HG03432 (cell line): Measurements from ENCODE around the gene GNAO1.

ENCODE experiments used
- ATAC-seq: cut with Tn5 transposase; IDR thresholded peaks from one replicate; pipeline ENCODE4 v1.9.1; 2021; ENCODE audit warnings: mild to moderate bottlenecking, moderate library complexity; ENCODE audit not compliant: unreplicated experiment

The GNAO1 gene

DNA sequence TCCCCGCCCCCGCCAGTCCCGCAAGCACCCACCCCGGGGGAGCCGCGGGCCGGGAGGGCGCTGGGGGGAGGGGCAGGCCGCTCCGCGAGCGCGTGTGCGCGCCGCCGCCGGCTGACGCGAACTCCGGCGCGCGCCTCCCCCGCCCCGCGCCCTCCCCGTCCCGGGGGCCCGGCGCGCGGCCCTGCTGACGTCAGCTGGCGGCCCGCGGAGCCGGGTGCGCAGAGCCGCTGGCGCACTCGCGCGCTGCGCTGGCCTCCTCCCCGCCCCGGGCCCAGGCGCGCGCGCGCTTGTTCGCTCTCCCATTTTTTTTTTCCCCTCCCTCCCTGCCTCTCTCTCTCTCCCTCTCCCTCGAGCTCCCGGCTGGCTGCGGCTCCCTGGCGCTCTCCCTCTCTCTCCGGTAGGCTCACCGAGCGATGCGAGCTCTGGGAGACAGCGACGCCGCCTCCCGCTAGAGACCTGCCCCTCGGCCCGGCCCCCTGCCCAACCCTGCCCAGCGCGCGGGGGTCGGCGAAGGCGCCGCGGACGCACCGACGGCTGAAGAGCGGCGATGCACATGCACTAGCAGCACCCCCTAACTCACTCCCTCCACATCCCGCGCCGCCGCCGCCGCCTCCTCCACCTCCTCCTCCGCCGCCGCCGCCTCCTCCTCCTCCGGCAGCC lies at the start of gene GNAO1:
TSS of gene GNAO1 (plus strand) at position 334 of the 660 bp plus-strand sequence. CDS start 747 bp downstream, outside the sequence.
- peak; percentile 80 for ATAC-seq

DNA sequence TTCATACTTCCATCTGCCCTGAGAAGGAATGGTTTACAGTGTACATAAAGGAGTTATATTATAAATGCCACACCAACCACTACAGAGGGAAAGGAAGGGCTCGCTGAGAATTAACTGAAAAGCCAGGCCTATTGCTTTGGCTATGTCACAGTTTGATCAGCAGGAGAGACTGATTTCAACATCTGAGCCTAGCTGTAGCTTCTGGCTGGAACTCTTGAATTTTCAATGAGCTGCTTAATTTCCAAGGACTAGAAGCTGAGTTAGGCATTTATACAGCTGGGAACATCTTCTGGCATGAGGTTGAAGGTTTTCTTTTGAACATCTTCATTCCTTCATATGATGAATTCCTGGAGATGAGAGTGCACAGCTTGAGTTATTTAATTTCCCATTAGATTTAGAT lies 47.6 kb upstream of the GNAO1 start:
- ATAC-seq, result no peak

DNA sequence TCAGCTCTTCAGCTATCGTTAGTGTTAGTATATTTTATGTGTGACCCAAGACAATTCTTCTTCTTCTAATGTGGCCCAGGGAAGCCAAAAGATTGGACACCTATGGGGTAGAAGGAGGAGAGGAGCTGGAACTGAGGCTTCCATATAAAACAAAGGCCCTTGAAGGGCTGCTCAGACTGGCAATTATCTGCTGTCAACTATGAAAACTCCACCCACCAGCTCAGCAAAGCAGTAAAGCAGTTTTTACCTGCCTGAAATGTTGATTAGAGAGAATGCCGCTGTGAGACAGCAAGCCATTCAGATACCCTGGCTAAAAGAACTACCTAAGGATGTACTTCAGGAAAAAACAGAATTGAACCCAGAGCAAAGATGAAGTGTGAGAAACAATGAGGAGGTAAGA lies 45.9 kb upstream of the GNAO1 start:
- ATAC-seq, result no peak

DNA sequence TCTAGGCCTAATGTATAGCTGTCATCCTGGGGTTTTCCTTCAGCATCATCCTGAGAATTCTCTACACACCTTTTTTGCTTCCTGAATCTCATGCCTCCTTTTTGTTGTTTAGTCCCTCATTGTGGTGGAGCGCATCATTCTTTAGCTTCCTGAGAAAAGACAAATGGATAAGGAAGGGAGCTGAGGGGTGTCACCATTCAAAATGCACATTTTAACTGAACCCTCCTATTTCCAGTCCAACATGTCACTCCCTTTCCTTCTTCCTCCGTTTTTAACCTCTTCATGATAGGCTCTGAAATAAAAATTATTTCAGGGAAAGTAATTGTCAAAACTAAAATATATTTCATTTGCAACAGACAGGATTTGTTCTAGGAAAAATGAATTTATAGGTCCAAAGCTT lies 39.7 kb upstream of the GNAO1 start:
- ATAC-seq, result no peak

DNA sequence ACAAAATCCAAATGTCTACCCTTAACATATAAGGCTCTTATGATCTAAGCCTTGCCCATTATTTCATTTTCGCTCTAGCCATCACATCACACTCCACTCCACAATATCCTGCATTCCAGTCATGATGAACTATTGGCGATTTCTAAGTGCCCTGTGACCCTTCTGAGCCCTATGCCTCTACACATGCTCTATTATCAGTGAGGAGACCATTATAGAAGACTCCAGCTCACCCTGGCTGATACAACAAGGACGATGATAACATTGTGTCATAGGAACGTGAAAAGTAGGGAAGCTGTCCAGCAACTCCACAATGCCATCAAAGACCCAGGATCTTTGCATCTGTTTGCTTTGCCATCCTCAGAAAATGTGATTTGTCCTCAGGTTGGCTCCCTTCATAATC lies 29.6 kb upstream of the GNAO1 start:
- ATAC-seq, result no peak

DNA sequence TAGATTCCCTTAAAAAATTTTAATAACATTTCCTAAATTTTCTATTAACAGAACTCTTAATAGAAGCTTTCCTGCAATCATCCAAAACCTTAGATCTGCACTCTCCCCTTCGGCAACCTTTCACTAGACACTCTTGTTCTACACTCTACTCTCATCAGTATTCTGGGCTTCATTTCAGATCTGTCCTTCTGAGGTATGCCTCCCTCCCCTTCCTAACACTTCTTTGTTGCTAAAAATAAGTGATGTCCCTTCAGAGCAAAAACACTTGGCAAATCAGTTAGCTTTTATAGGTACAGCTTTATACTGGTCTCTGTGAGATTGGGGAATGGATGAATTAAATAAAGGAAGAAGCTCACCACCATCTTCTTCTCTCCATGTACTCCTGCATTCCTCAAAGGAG lies 28.2 kb upstream of the GNAO1 start:
- ATAC-seq, result no peak

DNA sequence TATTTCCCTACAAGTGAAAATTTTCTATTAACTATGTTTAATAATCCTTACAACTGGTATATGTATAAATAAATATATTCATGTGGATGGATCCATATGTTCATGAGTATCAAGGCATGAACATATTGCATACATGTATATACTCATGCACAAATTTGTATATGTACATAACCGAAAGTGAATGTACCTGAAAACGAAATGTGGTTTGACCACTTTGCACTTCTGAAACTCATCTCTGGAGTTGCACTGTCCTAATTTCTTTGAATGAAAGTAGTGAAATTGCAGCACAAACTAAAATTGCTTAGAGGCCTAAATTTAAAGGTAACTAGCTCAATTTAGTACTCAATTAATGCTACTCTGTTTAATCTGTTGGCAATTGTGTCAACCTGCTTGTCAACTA lies 27.4 kb upstream of the GNAO1 start:
- ATAC-seq, result peak; percentile 58

DNA sequence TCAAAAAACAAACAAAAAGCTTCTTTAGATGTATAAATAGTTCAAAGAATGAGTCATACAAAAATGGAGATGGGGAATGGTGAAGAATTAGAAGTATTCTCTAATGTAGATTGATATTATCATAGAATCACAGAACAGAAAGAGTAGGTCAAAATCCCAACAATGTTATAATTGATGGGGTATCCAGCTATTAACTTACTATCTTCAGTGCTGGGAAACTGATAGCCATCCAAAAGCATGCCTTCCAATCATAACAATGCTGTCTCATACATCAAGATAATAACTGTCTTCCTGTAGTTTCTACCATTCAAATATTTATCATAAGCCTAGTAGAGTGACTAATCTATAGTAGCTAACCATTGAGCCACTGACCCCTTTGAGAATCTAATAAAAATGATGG lies 26.7 kb upstream of the GNAO1 start:
- no peak for ATAC-seq

DNA sequence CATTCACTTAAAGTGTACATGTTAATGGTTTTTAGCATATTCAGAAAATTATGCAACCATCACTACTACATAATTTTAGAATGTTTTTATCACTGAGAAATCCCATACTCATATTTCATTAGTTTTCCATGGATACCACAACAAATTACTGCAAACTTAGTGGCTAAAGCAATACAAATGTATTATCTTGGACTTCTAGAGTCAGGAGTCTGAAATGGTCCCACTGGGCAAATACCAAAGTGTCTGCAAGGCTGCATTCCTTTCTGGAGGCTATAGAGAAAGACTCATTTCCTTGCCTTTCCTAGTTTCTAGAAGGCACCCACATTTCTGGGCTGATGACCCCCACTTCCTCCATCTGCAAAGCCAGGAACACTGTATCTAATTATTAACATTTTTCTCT lies 16.9 kb upstream of the GNAO1 start:
- ATAC-seq, result no peak

DNA sequence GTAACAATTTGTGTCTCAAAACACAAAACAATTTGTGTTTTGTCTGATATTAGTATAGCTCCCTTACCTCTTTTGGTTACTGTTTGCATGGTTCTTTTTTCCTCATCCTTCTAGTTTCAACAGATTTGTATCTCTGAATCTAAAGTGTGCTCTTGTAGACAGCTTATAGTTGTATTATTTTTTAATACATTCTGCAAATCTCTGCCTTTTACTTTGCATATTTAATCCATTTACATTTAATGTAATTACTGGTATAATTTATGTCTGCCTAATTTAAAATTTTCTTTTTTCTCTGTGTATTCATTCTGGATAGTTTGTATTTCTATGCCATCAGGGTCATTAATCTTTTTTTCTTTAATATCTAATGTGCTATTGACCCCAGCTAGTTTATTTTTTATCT lies 9.9 kb upstream of the GNAO1 start:
- no peak for ATAC-seq

DNA sequence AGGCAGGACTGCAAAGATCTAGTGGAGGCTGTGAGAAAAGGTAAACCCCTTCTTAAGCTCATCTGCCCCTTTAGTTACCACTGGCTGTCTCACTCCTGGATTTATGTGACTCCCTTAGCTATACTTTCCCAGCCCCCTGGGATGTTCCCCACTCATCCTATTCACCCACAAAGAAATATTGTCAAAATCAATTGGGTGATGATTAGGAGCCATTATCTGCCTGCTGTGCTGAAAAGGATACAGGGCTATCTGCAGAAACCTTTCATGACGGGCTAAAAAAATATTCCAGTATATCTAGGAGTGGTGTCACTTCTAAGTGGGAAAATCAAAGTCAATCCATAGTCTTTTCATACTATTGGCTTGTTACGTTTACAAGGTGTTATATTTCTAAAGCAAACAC lies 8.0 kb upstream of the GNAO1 start:
- no peak for ATAC-seq

DNA sequence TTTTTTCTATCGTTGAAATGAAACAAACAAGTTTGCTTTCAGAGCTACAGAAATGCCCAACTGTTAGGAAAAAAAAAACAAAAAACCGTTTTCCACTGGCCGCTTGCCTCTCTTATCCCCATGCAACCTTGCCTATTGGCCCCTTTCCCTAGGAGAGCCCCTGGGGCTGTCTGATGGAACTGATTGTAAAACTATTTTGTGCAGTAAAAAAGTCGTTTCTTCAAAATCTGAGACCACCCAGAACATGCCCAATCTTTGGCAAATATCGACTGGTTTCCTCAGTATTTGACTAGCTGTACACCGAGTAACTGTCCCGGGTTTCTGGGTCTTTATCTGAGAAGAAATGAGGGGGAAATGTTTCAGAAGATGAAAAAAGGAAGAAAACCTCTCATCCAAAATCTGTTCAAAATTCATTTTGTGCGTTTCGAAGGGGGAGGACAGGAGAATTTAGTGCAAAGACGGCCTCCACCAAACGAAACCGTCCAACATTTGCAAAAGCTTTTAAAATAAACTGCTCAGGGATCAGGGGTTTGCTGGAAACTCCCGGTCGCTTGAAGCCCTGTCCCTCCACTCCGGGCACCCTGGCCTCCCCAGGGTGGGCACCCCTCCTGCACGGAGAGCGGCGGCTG lies 1.1 kb upstream of the GNAO1 start:
- ATAC-seq, result no peak

DNA sequence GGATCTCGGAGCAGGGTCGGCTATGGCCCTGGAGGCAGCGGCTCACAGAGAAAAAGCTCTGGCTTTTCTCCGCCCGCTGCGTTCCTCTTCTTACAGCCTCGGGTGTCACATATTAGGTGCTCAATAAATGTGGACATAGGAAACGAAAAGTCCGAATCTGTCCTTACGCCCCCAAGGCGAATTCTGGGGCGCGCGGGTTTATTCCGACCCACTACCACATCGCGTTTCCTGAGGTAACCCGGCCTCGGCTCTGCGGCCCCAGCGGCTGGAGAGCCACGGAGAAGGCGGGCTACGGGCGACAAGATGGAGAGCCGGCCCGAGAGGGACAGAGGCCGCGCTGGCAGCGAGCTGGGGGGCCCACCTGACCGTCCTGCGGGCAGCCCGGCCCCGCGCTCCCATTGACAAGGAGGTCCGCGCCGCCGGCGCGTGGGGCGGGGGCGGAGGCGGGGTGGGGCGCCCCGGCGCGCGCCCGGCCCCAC lies 573 bp upstream of the GNAO1 start:
- ATAC-seq, result peak; percentile 25

DNA sequence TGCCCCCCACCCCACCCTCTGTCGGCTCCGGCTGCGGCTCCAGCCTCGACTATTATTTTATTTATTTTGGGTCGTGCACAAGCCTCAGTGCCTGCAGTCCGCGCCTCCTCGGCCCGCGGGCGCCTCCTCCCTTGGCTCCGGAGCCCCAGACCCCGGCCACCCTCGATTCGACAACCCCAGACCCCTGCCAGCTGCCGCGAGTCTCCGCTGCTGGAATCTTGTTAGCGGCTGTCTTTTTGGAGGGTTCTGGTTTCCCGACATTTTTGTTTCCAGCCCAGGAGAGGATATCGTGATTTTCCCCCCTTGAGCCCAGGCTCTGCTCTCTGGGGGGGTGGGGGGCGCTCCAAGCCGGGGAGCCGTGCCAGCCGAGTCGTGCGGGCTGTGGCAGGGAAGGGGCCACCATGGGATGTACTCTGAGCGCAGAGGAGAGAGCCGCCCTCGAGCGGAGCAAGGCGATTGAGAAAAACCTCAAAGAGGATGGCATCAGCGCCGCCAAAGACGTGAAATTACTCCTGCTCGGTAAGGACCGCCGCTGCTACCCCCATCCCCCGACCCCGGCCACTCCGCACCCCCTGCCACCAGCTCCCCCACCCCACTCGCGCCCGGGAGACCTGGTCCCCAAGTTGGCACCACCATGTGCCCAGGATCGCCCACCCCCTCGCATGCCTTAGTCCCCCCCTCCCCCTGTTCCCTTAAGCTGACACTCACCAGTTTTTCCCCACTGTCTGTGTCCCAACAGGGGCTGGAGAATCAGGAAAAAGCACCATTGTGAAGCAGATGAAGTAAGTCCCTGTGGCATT lies 746 bp downstream of the GNAO1 start:
- ATAC-seq, result no peak

DNA sequence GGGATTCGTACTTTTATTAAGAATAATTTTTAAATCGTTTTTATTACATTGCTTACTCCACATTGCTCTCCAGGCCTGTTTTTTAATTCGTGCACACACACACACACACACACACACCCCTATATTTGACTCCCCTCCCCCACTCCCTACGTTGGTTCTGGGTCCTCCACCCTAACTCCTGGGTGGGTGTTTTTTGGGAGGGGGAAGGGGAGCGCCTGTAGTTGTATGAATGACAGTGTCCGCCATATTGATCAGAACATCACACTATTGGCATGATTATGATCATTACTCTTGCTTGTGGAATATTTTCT lies 1.3 kb downstream of the GNAO1 start:
- ATAC-seq, result no peak

DNA sequence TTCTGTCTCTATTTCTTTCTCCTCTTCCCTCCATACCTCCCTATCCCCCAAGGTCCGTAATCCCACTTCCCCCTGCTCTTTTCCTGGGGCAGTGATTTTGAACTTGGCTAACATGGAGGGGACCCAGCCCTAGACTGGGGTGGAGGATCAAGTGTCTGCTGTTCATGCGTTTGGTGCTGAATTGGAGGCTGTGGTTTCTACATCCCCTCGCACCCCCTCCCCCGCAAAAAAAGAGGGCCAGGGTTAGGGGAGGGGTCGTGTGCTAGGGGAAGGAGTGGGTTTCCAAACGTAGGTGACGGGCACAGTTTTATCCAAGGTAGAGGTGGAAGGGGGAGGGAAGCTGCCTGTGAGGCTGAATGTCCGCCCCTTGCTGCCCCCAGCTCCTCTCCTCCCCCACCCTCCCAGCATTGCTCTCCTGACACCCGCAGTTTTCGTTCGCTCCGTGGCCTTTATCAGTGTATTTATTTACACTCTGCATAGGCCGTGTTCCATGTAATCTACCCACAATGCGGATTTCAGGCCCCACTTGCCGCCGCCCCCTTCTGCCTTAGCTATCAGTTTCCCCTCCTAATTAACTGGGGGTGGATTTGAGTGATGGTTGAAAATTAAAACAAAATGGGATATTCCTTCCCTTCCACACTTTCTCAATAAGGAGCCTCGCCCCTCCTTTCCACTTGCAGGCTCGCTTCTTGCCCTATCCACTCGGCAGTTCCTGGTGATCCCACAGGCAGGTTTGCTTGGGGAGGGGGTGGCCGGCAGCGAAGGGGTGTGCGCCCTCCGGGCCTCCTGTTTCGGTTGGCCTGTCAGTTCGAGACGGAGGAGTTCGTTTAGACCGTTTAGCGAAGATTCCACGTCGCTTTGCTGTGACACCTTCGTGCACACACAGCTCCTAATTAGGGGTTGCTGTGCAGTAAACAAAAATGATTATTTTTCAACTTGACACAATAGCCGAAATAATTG lies 2.0 kb downstream of the GNAO1 start:
- ATAC-seq, result no peak

DNA sequence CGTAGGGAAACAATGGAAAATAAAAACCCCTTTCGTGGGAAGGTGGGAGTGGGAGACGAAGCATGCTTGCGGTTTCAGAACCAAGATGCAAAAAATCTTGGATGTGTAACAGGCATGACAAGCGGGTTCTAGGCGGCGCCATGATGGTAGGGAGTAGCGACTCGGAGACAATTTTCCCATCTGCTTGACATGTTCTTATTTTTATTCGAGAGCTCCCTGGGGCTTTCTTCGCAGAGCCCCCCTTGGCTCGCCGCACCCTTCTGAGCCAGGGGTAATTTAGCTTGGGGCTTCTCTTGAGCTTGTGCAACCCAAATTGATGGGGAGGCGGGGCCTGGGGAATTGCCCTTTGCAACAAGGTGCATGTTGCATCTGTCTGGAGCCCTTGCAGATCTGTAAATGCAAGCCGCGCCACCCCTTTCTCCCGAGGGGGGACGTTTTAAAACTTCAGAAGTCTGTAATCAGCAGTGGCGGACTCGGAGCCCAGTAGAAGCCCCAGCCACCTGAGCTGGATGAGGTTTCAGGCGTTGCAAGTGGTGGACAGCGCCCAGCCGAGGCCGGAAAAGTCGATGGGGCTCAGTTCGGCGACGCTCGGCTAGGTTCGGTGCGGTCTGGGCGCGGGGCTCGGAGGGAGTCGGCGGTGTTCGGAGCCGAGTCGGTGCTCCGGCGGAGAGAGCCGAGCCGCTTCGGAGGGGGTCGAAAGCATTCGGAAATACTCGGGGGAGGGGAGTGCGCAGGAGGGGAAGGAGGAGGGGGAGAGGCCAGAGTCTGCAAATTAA lies 2.9 kb downstream of the GNAO1 start:
- ATAC-seq, result no peak

DNA sequence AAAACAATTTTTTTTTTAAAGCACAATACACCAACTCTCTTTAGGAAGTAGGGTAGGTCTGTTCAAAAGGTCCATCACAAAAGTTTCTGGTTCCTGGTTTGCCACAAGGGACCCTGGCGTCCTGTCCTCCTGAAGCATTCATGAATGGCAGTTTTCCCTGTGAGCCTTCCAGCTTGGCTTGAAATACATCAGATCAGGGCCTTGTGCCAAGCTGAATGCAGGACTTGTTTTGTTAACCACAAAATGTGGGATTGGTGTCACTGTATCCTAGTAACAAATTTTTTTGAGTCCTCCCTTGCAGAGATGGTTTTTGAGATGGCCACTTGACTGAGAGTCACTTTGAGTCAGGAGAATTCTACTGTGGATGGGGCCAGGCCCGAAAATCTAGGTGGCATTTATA lies 3.9 kb downstream of the GNAO1 start:
- no peak for ATAC-seq

DNA sequence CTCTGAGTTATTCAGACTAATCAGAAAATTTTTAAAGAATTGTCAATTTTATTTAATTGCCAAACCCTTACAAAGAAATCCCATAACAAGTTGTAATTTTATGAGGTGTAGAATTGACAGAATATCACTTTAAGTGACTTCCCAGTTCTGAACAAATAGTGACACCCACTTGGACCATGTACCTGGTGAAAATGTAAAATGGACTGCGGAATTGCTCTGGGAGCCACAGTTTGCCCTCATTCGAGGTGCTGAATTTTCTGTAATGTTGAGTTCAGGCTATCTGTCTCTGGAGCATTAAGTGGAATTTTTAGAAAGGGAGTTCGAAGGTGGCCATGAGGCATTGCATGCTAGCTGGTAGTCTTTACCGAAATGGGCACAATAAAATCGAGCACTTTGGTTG lies 5.1 kb downstream of the GNAO1 start:
- no peak for ATAC-seq
